Smooth muscle cell (in vitro differentiated cells): ENCODE results near the gene FAM170A. TPM values are rescaled to one million over a fixed set of nuclear protein-coding genes. Genes with fewer than 3 reads are reported as not detected.

Source experiments
- DNase-seq: peaks from one replicate; lab custom pipeline; 2025; ENCODE audit not compliant: unreplicated experiment; lab: John Stamatoyannopoulos, UW
- H2AFZ ChIP-seq: fragments of 200-600 bp; sonication (generic); 2 replicates; pipeline ENCODE4 v1.6.0; 2016; ENCODE audit warnings: antibody characterized with exemption, low read depth, mild to moderate bottlenecking
- H3F3A ChIP-seq: fragments of 200-600 bp; sonication (generic); 2 replicates; pipeline ENCODE4 v1.6.0; 2017; ENCODE audit warnings: antibody characterized with exemption, low read depth
- H3K27ac ChIP-seq: fragments of 200-600 bp; sonication (generic); 2 replicates; pipeline ENCODE4 v1.5.1; 2016; ENCODE audit warnings: low read depth, mild to moderate bottlenecking
- H3K27me3 ChIP-seq: fragments of 200-600 bp; sonication (generic); 2 replicates; pipeline ENCODE4 v1.6.1; 2016; ENCODE audit warnings: low read depth, mild to moderate bottlenecking
- H3K36me3 ChIP-seq: fragments of 200-600 bp; sonication (generic); 2 replicates; pipeline ENCODE4 v1.5.1; 2016; ENCODE audit warnings: low read depth
- H3K4me1 ChIP-seq: fragments of 200-600 bp; sonication (generic); 2 replicates; pipeline ENCODE4 v1.5.1; 2016; ENCODE audit warnings: low read depth
- H3K4me2 ChIP-seq: fragments of 200-600 bp; sonication (generic); 2 replicates; pipeline ENCODE4 v1.6.0; 2016; ENCODE audit warnings: mild to moderate bottlenecking
- H3K4me3 ChIP-seq: fragments of 200-600 bp; sonication (generic); 2 replicates; pipeline ENCODE4 v1.5.1; 2016; ENCODE audit warnings: mild to moderate bottlenecking
- H3K79me2 ChIP-seq: fragments of 200-600 bp; sonication (generic); 2 replicates; pipeline ENCODE4 v1.6.0; 2016; ENCODE audit warnings: low read depth, mild to moderate bottlenecking
- H3K9ac ChIP-seq: fragments of 200-600 bp; sonication (generic); 2 replicates; pipeline ENCODE4 v1.6.0; 2016; ENCODE audit warnings: low read depth
- H3K9me3 ChIP-seq: fragments of 200-600 bp; sonication (generic); replicated peaks from 2 replicates; pipeline ENCODE4 v1.5.1; 2016; ENCODE audit warnings: low read depth
- H4K20me1 ChIP-seq: fragments of 200-600 bp; sonication (generic); 2 replicates; pipeline ENCODE4 v1.6.0; 2016; ENCODE audit warnings: low read depth
- CTCF ChIP-seq: fragments of 200-600 bp; sonication (generic); IDR thresholded peaks from 2 replicates; pipeline ENCODE4 v1.5.1; 2017; ENCODE audit warnings: borderline replicate concordance, mild to moderate bottlenecking, antibody characterized with exemption; ENCODE audit not compliant: insufficient read depth, poor library complexity, severe bottlenecking
- WGBS: methylation state at CpG from one replicate; pipeline ENCODE4 v1.1.7; 2016; ENCODE audit warnings: low lambda C conversion rate; 5-methylcytosine and 5-hydroxymethylcytosine counted together
- polyA plus RNA-seq: library from polyadenylated mRNA; unstranded; fragments of >200 nt; fragmentation: Nextera tagmentation; extraction: Ambion mirVana; gene quantifications from 2 replicates; pipeline ENCODE4 v1.2.1, GENCODE V29; 2016
- total RNA-seq: library from RNA; depleted of rRNA; stranded (reverse); fragments of >200 nt; gene quantifications from 2 replicates; pipeline ENCODE4 v1.2.3, GENCODE V29; 2014

Gene FAM170A
- total and polyA plus RNA-seq, 2 experiments from 2014 or later: not detected

GRCh38 chr5:119597728-119598298 is 31.5 kb upstream of the FAM170A start:
- Histone ChIP-seq H3K27ac (no peak overlapping the region), H3K27me3 (no peaks in the 10 kb centered on the region), H2AFZ (no peak overlapping the region), H3K4me3 (no peak overlapping the region), H3K4me1 (no peaks in the 10 kb centered on the region), H3K79me2 (no peaks in the 10 kb centered on the region), H3K4me2 (no peak overlapping the region), H3F3A (no peaks in the 10 kb centered on the region), H3K9me3 (no peaks in the 10 kb centered on the region), H4K20me1 (no peaks in the 10 kb centered on the region), H3K36me3 (no peaks in the 10 kb centered on the region), H3K9ac (no peak overlapping the region)
- DNase-seq: no peak
- no peak for TF ChIP-seq CTCF
- WGBS: 94% methylated on average over 2 of the region's 2 CpGs

GRCh38 chr5:119613937-119614336 is 15.4 kb upstream of the FAM170A start:
- TF ChIP-seq CTCF: no peak
- Histone ChIP-seq H3K9me3 (no peaks in the 10 kb centered on the region), H3F3A (peaks cover 3% of the 10 kb centered on the region), H3K4me1 (peaks cover 13% of the 10 kb centered on the region), H2AFZ (no peak overlapping the region), H3K27me3 (no peaks in the 10 kb centered on the region), H3K4me2 (no peak overlapping the region), H3K79me2 (no peaks in the 10 kb centered on the region), H3K27ac (no peak overlapping the region), H4K20me1 (no peaks in the 10 kb centered on the region), H3K36me3 (no peaks in the 10 kb centered on the region), H3K9ac (no peak overlapping the region), H3K4me3 (no peak overlapping the region)
- DNase-seq: no peak

- no peak for DNase-seq
- WGBS: 43% methylated on average over 2 of the region's 2 CpGs
- Histone ChIP-seq H3K27me3 (no peaks in the 10 kb centered on the region), H3F3A (peaks cover 3% of the 10 kb centered on the region), H3K79me2 (no peaks in the 10 kb centered on the region), H3K9me3 (no peaks in the 10 kb centered on the region), H3K4me3 (no peak overlapping the region), H3K36me3 (no peaks in the 10 kb centered on the region), H4K20me1 (no peaks in the 10 kb centered on the region), H3K27ac (no peak overlapping the region), H3K4me2 (peak overlapping the region; percentile 14), H2AFZ (peak overlapping the region; percentile 74), H3K4me1 (peaks cover 11% of the 10 kb centered on the region), H3K9ac (no peak overlapping the region)
- no peak for TF ChIP-seq CTCF
Measured at GRCh38 chr5:119614838-119615237, 14.5 kb upstream of the FAM170A start.

- Histone ChIP-seq H3F3A (no peaks in the 10 kb centered on the region), H3K4me2 (no peak overlapping the region), H3K9me3 (no peaks in the 10 kb centered on the region), H3K9ac (no peak overlapping the region), H2AFZ (peak overlapping the region; percentile 24), H3K36me3 (no peaks in the 10 kb centered on the region), H3K4me3 (no peak overlapping the region), H3K4me1 (no peaks in the 10 kb centered on the region), H3K27ac (no peak overlapping the region), H3K27me3 (no peaks in the 10 kb centered on the region), H4K20me1 (no peaks in the 10 kb centered on the region), H3K79me2 (no peaks in the 10 kb centered on the region)
- TF ChIP-seq CTCF: no peak
- no peak for DNase-seq
- 64% methylated on average over 2 of the region's 2 CpGs for WGBS
Measured at GRCh38 chr5:119626086-119626485, 3.3 kb upstream of the FAM170A start.
